UCSD-AML1 (cell line): Measurements from ENCODE around the gene THAP6.

Experiments
- DNase-seq: peaks from one replicate; lab custom pipeline; 2025; ENCODE audit not compliant: unreplicated experiment; lab: John Stamatoyannopoulos, UW

The THAP6 gene

GRCh38 chr4:75567725-75568124 is 53.5 kb downstream of the THAP6 start:
- DNase-seq, result no peak
